GM12892 (cell line): ENCODE data around the gene TLE3.

Experiments used
- DNase-seq: peaks from one replicate; pipeline ENCODE4 v3.0.0; 2011; ENCODE audit not compliant: insufficient read length
- FAIRE-seq: peaks from 2 replicates; lab custom pipeline; 2011; peaks lifted over from hg19 to GRCh38; lab: Jason Lieb, UNC
- POLR2A ChIP-seq: IDR thresholded peaks from 2 replicates; pipeline ENCODE4 v1.6.1; 2011; ENCODE audit warnings: low read depth, low read length, control low read depth
- POLR2AphosphoS5 ChIP-seq: IDR thresholded peaks from 2 replicates; pipeline ENCODE4 v1.6.1; 2011; ENCODE audit warnings: low read depth, low read length, control low read depth
- TAF1 ChIP-seq: IDR thresholded peaks from 2 replicates; pipeline ENCODE4 v1.6.1; 2011; ENCODE audit warnings: low read depth, mild to moderate bottlenecking, control low read depth, low read length, borderline replicate concordance

TLE3 gene

DNA sequence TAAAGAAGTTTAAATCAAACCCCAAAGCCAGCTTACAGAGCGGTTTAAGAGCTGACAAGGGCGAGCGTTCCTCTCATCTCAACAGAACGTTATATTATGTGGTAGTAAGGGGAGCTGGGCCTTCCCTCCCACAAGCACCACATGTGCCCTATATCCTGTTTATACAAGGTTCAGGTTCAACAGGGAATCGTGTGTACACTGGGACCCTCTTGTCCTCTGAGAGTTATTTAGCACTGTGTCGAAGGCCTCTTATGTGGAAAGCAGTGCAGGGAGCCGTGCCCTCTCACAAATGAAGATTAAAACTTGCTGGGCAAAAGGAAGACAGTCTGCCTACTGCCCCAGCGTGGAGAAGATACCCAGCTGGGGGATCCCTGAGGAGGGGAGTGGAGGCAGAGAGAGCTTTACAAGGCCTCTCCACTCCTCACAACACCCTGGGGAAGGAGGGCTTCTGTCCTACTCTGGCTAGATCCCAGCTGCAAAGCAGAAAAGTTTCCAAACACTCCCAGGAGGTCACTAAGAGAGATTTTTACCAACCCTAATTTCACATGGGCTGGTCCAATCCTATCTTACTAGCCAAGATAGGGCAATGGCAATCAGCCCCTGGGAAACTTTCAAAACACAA is 2.9 kb downstream of the TLE3 start:
- TF ChIP-seq TAF1 (no peak), POLR2A (no peak), POLR2AphosphoS5 (no peak)
- DNase-seq: no peak
- no peak for FAIRE-seq

DNA sequence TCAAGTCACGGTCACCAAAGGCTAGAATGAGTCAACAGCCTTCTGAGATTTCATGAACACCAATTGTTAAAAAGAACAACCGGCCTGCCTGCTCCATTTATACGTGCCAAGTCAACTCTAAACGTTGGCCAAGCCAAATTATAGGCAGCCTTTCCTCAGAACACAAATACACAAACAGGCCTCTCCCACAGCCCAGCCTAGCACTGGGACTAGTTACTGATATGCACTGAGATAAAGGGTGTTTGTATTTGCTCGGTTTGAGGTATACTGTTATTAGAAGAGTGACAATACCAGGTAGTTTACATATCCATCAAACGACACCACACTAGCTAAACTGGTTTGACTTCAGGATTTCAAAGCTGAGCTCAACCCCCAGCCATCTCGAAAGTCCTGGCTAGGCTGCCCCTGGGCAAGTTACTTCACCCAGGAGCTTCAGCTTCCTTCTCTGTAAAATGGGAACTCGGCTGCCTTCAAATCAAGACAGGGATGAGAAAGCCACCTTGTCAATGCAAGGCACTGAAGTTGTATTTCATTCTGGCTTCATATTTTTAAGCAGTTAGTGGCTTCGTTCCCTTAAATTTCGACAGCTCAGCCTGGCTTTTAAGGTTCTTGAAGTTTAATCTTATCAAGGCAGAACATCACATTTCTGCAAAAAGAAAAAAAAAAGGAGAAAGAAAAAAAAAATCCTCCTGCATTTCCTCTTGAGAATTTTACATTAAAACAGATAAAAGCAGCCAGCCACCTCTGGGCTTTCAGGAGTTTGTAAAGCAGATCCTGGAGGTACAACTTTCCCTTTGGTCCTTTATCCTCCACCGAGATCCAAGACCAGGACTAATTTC is 4.0 kb downstream of the TLE3 start:
- TF ChIP-seq TAF1 (no peak), POLR2A (no peak), POLR2AphosphoS5 (no peak)
- no peak for DNase-seq
- FAIRE-seq: no peak

GRCh38 chr15:70093070-70093469 is 4.6 kb downstream of the TLE3 start:
- TF ChIP-seq POLR2A (no peak), POLR2AphosphoS5 (no peak), TAF1 (no peak)
- DNase-seq: no peak
- no peak for FAIRE-seq

DNA sequence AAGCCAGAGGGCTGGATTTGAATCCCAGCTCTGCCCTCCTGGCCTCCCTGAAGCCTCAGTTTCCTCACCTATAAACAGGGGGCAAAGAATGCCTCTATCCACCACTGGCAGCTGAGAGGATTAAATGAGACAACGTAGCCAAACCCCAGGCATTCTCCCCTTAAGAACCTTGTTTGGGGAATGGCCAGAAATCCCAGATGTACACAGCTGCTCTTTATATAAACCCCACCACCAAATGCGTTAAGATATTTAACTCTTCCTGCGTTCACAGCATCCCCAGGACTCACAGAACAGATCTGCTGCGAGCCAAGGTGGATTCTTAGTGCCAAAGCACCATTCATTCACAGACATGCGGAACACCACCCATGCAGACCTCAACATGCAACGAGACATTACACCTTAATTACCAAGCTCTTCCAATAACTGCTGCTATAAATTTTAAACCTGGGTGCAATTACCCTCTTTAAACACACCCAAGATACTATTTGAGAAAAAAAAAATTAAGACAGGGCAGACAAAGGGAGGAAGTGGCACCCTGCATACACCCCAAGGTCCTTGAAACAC is 5.2 kb downstream of the TLE3 start:
- DNase-seq (no peak), FAIRE-seq (no peak)
- no peak for TF ChIP-seq POLR2A
- no peak for TF ChIP-seq POLR2AphosphoS5
- TF ChIP-seq TAF1: no peak

DNA sequence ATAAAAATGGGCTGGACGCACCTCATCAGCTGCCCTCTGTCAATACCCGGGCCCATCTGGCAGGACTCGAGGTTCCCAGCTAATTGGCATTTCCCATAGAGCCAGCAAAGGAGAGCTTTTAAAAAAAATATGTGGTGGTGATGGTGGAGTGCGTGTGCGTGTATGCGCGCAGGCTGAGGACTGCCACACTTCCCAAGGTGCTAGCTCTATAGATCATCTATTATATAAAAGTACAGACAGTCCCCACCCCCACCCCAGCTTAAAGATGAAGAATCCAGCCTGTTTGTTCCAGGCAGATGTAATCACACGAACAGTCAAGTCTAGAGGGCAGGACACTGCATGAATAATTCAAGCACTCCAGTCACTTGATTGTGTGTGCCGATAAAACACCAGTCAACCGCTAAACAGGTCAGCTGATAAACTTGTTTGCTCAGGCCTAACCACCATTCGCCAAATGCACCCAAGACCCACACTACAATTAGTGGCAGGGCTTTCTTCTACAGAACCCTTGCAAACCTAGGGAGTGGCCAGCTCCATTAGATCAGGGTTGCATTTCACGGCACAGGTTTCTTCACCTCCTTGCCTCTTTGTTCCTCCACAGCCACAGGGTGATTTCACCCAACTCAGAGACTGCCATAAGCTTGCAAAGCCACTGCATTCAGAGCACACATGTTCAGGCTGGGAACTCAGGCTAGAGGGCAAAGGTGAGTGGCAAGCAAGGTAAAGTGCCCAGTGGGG is 5.8 kb downstream of the TLE3 start:
- FAIRE-seq (no peak), DNase-seq (no peak)
- TF ChIP-seq TAF1 (no peak), POLR2A (no peak), POLR2AphosphoS5 (no peak)

GRCh38 chr15:70090436-70091296 is 7.1 kb downstream of the TLE3 start:
- DNase-seq (no peak), FAIRE-seq (no peak)
- no peak for TF ChIP-seq TAF1

DNA sequence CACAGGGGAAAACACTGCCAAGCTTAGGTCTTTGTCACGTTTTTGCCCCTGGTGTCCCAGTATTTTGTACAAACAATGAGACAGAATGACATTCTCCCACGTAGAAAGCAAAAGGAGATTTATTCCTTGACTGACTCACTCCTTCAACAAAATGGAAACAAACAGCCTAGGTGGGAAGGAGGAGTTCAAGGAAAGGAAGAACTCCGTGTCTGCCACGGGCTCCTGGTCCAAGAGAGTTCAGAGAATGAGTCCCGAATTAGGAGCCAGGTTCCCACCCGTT is 8.1 kb downstream of the TLE3 start:
- no peak for FAIRE-seq
- TF ChIP-seq TAF1 (no peak), POLR2A (no peak), POLR2AphosphoS5 (no peak)
- DNase-seq: no peak

DNA sequence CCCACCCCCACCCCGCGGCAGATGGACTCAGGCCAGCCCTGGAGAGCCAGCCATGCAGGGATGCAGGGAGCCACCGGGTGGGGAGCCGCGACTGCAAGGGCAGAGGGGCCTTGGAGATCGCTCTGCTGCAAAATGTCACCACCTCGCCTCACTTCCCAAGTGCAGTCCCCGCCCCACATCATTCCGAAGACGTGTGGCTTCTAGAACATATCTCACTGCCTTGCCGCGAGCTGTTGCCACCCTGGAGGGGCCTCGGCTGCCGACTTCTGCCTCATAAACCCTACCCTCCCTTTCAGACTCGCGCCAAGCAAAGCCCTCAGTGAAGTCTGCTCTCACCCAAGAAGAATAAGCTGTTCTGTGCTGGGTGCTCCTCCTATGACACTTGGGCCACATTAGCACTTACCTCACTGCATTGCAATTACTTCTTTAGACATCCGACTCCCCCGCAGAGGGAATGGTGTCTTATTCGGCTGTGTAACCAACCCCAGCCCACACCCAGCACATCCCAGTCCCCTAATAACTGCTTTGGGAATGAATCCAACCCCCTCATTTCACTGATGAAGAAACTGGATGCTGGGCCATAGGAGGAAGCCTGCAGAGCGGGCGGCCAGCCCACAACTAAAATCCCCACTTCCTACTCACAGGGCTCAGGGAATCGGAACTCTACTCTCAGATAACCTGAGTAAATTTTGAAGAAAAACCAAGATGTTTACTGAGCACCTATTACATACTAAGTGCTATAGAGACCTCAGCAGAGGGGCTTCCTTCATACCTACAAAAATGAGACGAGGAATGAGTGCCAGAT is 8.6 kb downstream of the TLE3 start:
- TF ChIP-seq POLR2AphosphoS5 (0 out of 2 replicates have a peak, but pooled peaks have one; percentile 30), TAF1 (no peak)
- no peak for DNase-seq
- no peak for FAIRE-seq

- DNase-seq: no peak
- TF ChIP-seq POLR2A (no peak), POLR2AphosphoS5 (no peak), TAF1 (no peak)
- no peak for FAIRE-seq
Measured at GRCh38 chr15:70088455-70088854, 9.3 kb downstream of the TLE3 start.

GRCh38 chr15:70087708-70088352 is 9.9 kb downstream of the TLE3 start:
- FAIRE-seq (no peak), DNase-seq (no peak)
- TF ChIP-seq TAF1 (no peak), POLR2AphosphoS5 (no peak), POLR2A (no peak)
